GM12878 (cell line): ENCODE measurements around the gene APOL4. TPM values are rescaled to one million over a fixed set of nuclear protein-coding genes. Genes with fewer than 3 reads are reported as not detected.

Experiments used
- ATAC-seq: fragments of 200-7000 bp; cut with Tn5 transposase; 3 replicates; pipeline ENCODE4 v1.9.1; 2020; ENCODE audit warnings: mild to moderate bottlenecking, moderate library complexity
- BruUV-seq: library from RNA; stranded (reverse); fragments of 400-500 nt; replicated peaks from 2 replicates; lab custom pipeline; 2021; lab: Mats Ljungman, UMichigan
- CTCF ChIA-PET: fragments of 300-600 bp; sonication (Branson Sonifier 250); formaldehyde crosslinking; extraction: SDS; loops from one replicate; lab custom pipeline; 2021; ENCODE audit warnings: inconsistent platforms; lab: Yijun Ruan, JAX
- POLR2A ChIA-PET: fragments of 350-600 bp; formaldehyde crosslinking; extraction: SDS; loops from one replicate; lab custom pipeline; 2021; ENCODE audit warnings: inconsistent platforms; lab: Charles Lee
- RAD21 ChIA-PET: fragments of 300-600 bp; sonication (Branson Sonifier 250); formaldehyde crosslinking; loops from one replicate; lab custom pipeline; 2023; ENCODE audit warnings: antibody characterized with exemption; ENCODE audit not compliant: unreplicated experiment; lab: Charles Lee
- SMC1A ChIA-PET: fragments of 300-600 bp; sonication (Branson Sonifier 250); formaldehyde crosslinking; loops from one replicate; lab custom pipeline; 2023; ENCODE audit not compliant: unreplicated experiment, uncharacterized antibody; lab: Charles Lee
- DNase-seq: peaks from one replicate; pipeline ENCODE4 v3.0.0-alpha.2; 2011; ENCODE audit warnings: low read depth, low spot score
- FAIRE-seq: peaks from 3 replicates; lab custom pipeline; 2011; peaks lifted over from hg19 to GRCh38; lab: Jason Lieb, UNC
- H2AFZ ChIP-seq: 2 replicates; pipeline ENCODE4 v1.6.0; 2011; ENCODE audit warnings: low read depth, low read length, control low read depth; ENCODE audit not compliant: control insufficient read depth
- H3K27ac ChIP-seq: 2 replicates; pipeline ENCODE4 v1.5.1; 2011; ENCODE audit warnings: control low read depth; ENCODE audit not compliant: control insufficient read depth, insufficient read depth
- H3K27me3 ChIP-seq, 2 experiments: replicated peaks in 1 of 2; 2 replicates each; pipeline versions ENCODE4 v1.6.0 to v1.6.1; 2011; ENCODE audit warnings: low read length in 1 of 2; ENCODE audit not compliant: control insufficient read depth in 2 of 2, insufficient read depth in 2 of 2
- H3K36me3 ChIP-seq, 2 experiments: 2 replicates each; pipeline ENCODE4 v1.5.1; 2011; ENCODE audit warnings: low read length in 1 of 2; ENCODE audit not compliant: control insufficient read depth in 2 of 2, insufficient read depth in 2 of 2
- H3K4me1 ChIP-seq: 2 replicates; pipeline ENCODE4 v1.6.1; 2011; ENCODE audit warnings: mild to moderate bottlenecking, low read length, moderate library complexity, mixed read lengths; ENCODE audit not compliant: control insufficient read depth, insufficient read depth
- H3K4me2 ChIP-seq: 2 replicates; pipeline ENCODE4 v1.6.0; 2011; ENCODE audit warnings: control low read depth; ENCODE audit not compliant: control insufficient read depth, insufficient read depth
- H3K4me3 ChIP-seq: fragments of 200-600 bp; sonication (generic); 2 replicates; pipeline ENCODE4 v1.5.1; 2016
- H3K79me2 ChIP-seq: 2 replicates; pipeline ENCODE4 v1.6.0; 2011; ENCODE audit warnings: low read length; ENCODE audit not compliant: control insufficient read depth, insufficient read depth
- H3K9ac ChIP-seq: 2 replicates; pipeline ENCODE4 v1.8.0; 2011; ENCODE audit warnings: low read length, control low read depth, mixed read lengths; ENCODE audit not compliant: control insufficient read depth, insufficient read depth
- H3K9me3 ChIP-seq: replicated peaks from 3 replicates; pipeline ENCODE4 v1.5.1; 2011; ENCODE audit warnings: mild to moderate bottlenecking, low read length; ENCODE audit not compliant: control insufficient read depth, insufficient read depth
- H4K20me1 ChIP-seq: 2 replicates; pipeline ENCODE4 v1.6.0; 2011; ENCODE audit not compliant: control insufficient read depth, insufficient read depth
- BCL3 ChIP-seq: IDR thresholded peaks from 2 replicates; pipeline ENCODE4 v1.6.1; 2011; ENCODE audit warnings: borderline replicate concordance, low read depth, mild to moderate bottlenecking, moderate library complexity, low read length; ENCODE audit not compliant: insufficient read depth, poor library complexity, severe bottlenecking
- RELB ChIP-seq: fragments of 450-650 bp; IDR thresholded peaks from 2 replicates; pipeline ENCODE4 v1.6.1; 2017; ENCODE audit warnings: low read depth, mild to moderate bottlenecking, moderate library complexity
- WGBS: methylation state at CpG from one replicate; pipeline ENCODE4 v1.1.6; 2016; ENCODE audit warnings: low lambda C conversion rate; ENCODE audit not compliant: insufficient replicate concordance, insufficient coverage; ENCODE audit errors: missing lambda C conversion rate; 5-methylcytosine and 5-hydroxymethylcytosine counted together
- in situ Hi-C: fragments of 300-500 bp; cut with MboI; formaldehyde crosslinking; loops from 9 replicates; pipeline ENCODE4 v1.14.3; 2018; ENCODE audit warnings: mixed read lengths
- intact Hi-C: fragments of 100-400 bp; cut with micrococcal nuclease; formaldehyde crosslinking; loops from one replicate; pipeline ENCODE4 v1.14.2; 2022; ENCODE audit not compliant: unreplicated experiment
- polyA plus RNA-seq, 11 experiments: library from polyadenylated mRNA; depleted of rRNA in 4 of 11; unstranded in 6 of 11; stranded (reverse) in 5 of 11; fragments of >200 nt; fragmentation: Nextera tagmentation in 4 of 11; fragmentation: Illumina TruSeq in 1 of 11; extraction: Ambion mirVana in 4 of 11; extraction: Trizol in 1 of 11; gene quantifications; 1 replicate in 1 of 11; 2 replicates in 10 of 11; pipeline versions ENCODE4 v1.2.1 to v1.2.3, GENCODE V29; 2011 to 2016; ENCODE audit warnings: inconsistent platforms in 2 of 11, missing spikeins in 2 of 11, low read depth in 1 of 11
- total RNA-seq, 4 experiments: library from RNA; depleted of rRNA in 3 of 4; stranded (reverse); fragments of >200 nt in 3 of 4; fragmentation: Illumina TruSeq in 1 of 4; extraction: Trizol in 1 of 4; gene quantifications; 2 replicates each; pipeline versions ENCODE4 v1.2.1 to v1.2.3, GENCODE V29; 2013 to 2021

Gene APOL4
- total and polyA plus RNA-seq, 10 of the 15 experiments (the other 5 are each of a cell fraction or from before 2014, with no cell fraction given): 0.03 to 0.24 (median 0.19) TPM; not detected in 7

- peaks cover 36% of the 10 kb centered on the region for H3K79me2 ChIP-seq
- no peak overlapping the region for H3K4me2 ChIP-seq
- no peak for ATAC-seq
- BruUV-seq: no TSS peak
- H2AFZ ChIP-seq: no peak overlapping the region
- no peaks in the 10 kb centered on the region; the same call in 2 of the 3 replicates for H3K9me3 ChIP-seq
- CTCF ChIA-PET: interaction anchor here (1.2 to 1.5 kb wide), 3 partner anchors 16 to 52 kb away, joined by 3 to 5 read pairs (median 4); no protein-coding TSS in a partner anchor
- no peak for FAIRE-seq
- POLR2A ChIA-PET: interaction anchor here (1.0 to 1.3 kb wide), 2 partner anchors 19 to 20 kb away, joined by 4 read pairs; partner anchors contain the start of gene APOL1
- TF ChIP-seq RELB (no peak), BCL3 (peak; percentile 49)
- intact Hi-C loops: no loop called here
- no peak overlapping the region for H3K9ac ChIP-seq
- in situ Hi-C loops: no loop called here
- H3K27me3 ChIP-seq: no peaks in the 10 kb centered on the region
- WGBS: 99% methylated on average over 7 of the region's 7 CpGs
- no peaks in the 10 kb centered on the region for H4K20me1 ChIP-seq
- H3K4me1 ChIP-seq: peaks cover 26% of the 10 kb centered on the region
- H3K27ac ChIP-seq: no peak overlapping the region
- SMC1A ChIA-PET: interaction anchor here (1.5 to 9.5 kb wide), 2 partner anchors 18 to 52 kb away, joined by 3 to 165 read pairs; partner anchors contain the start of gene APOL1
- DNase-seq: no peak
- RAD21 ChIA-PET: no interaction called here
- no peak overlapping the region for H3K4me3 ChIP-seq
- peaks cover 7 to 26% of the 10 kb centered on the region in 2 experiments; a peak in 3 of 4 replicates for H3K36me3 ChIP-seq
These were observed 32.2 kb upstream of the APOL4 start for GRCh38 chr22:36233796-36234195.
